Parathyroid adenoma (tissue), 2 donors: Measurements from ENCODE around the gene ST7.

Source experiments
- H2AFZ ChIP-seq: fragments of 300-600 bp; sonication (generic); one replicate; pipeline ENCODE4 v1.7.0; 2017; ENCODE audit warnings: antibody characterized with exemption, mild to moderate bottlenecking
- H3K27ac ChIP-seq: fragments of 300-600 bp; sonication (generic); one replicate; pipeline ENCODE4 v1.7.0; 2017
- H3K27me3 ChIP-seq: fragments of 300-600 bp; sonication (generic); one replicate; pipeline ENCODE4 v1.7.0; 2017; ENCODE audit warnings: low read length; ENCODE audit not compliant: control insufficient read depth, insufficient read depth
- H3K36me3 ChIP-seq: fragments of 300-600 bp; sonication (generic); one replicate; pipeline ENCODE4 v1.7.0; 2017; ENCODE audit warnings: low read length; ENCODE audit not compliant: control insufficient read depth, insufficient read depth
- H3K4me1 ChIP-seq: fragments of 300-600 bp; sonication (generic); one replicate; pipeline ENCODE4 v1.7.0; 2017; ENCODE audit warnings: control low read depth
- H3K4me2 ChIP-seq: fragments of 300-600 bp; sonication (generic); one replicate; pipeline ENCODE4 v1.7.0; 2017; ENCODE audit warnings: low read length
- H3K4me3 ChIP-seq: fragments of 300-600 bp; sonication (generic); one replicate; pipeline ENCODE4 v1.7.0; 2017; ENCODE audit warnings: low read depth, low read length
- H3K79me2 ChIP-seq: fragments of 300-600 bp; sonication (generic); one replicate; pipeline ENCODE4 v1.7.0; 2017; ENCODE audit warnings: control low read depth
- H3K9ac ChIP-seq: fragments of 300-600 bp; sonication (generic); one replicate; pipeline ENCODE4 v1.7.0; 2017; ENCODE audit warnings: mild to moderate bottlenecking
- H3K9me3 ChIP-seq: fragments of 300-600 bp; sonication (generic); one replicate; pipeline ENCODE4 v1.7.0; 2017; ENCODE audit warnings: low read length; ENCODE audit not compliant: control insufficient read depth
- CTCF ChIP-seq: fragments of 300-600 bp; sonication (generic); IDR thresholded peaks from one replicate; pipeline ENCODE4 v1.7.0; 2017; ENCODE audit warnings: antibody characterized with exemption, mild to moderate bottlenecking
- donor health status: primary hyperparathyroidism.

The ST7 gene

GRCh38 chr7:117077658-117078057, 124.4 kb downstream of the ST7 start:
- Histone ChIP-seq H3K27ac (no peak overlapping the region), H3K79me2 (no peaks in the 10 kb centered on the region)
- no peak for TF ChIP-seq CTCF

GRCh38 chr7:117082647-117083046, 129.3 kb downstream of the ST7 start:
- H3K9ac ChIP-seq, result no peak overlapping the region
- H3K27me3 ChIP-seq, result no peaks in the 10 kb centered on the region
- H3K4me3 ChIP-seq, result no peak overlapping the region
- H2AFZ ChIP-seq, result no peak overlapping the region
- H3K27ac ChIP-seq, result no peak overlapping the region
- no peaks in the 10 kb centered on the region for H3K36me3 ChIP-seq
- no peaks in the 10 kb centered on the region for H3K9me3 ChIP-seq
- TF ChIP-seq CTCF, result no peak
- no peaks in the 10 kb centered on the region for H3K79me2 ChIP-seq
- H3K4me1 ChIP-seq, result no peaks in the 10 kb centered on the region
- no peak overlapping the region for H3K4me2 ChIP-seq

More at GRCh38 chr7:117077658-117078057, 124.4 kb downstream of the ST7 start:
- Histone ChIP-seq H3K4me2 (no peak overlapping the region), H2AFZ (no peak overlapping the region), H3K4me1 (no peaks in the 10 kb centered on the region), H3K4me3 (no peak overlapping the region), H3K36me3 (no peaks in the 10 kb centered on the region), H3K9ac (no peak overlapping the region), H3K9me3 (no peaks in the 10 kb centered on the region), H3K27me3 (no peaks in the 10 kb centered on the region)

GRCh38 chr7:117083648-117084047, 130.3 kb downstream of the ST7 start:
- no peak overlapping the region for H2AFZ ChIP-seq
- H3K36me3 ChIP-seq, result no peaks in the 10 kb centered on the region
- no peak overlapping the region for H3K4me3 ChIP-seq
- H3K4me1 ChIP-seq, result no peaks in the 10 kb centered on the region
- no peak overlapping the region for H3K4me2 ChIP-seq
- H3K9me3 ChIP-seq, result no peaks in the 10 kb centered on the region
- no peak overlapping the region for H3K9ac ChIP-seq
- TF ChIP-seq CTCF, result no peak
- no peak overlapping the region for H3K27ac ChIP-seq
- H3K79me2 ChIP-seq, result no peaks in the 10 kb centered on the region
- H3K27me3 ChIP-seq, result no peaks in the 10 kb centered on the region

- no peak overlapping the region for H3K9ac ChIP-seq
- no peaks in the 10 kb centered on the region for H3K4me1 ChIP-seq
- no peak overlapping the region for H3K4me2 ChIP-seq
Measured at GRCh38 chr7:117084286-117084685, 131.0 kb downstream of the ST7 start.

More at GRCh38 chr7:117084286-117084685, 131.0 kb downstream of the ST7 start:
- Histone ChIP-seq H3K4me3 (no peak overlapping the region), H3K27me3 (no peaks in the 10 kb centered on the region), H3K9me3 (no peaks in the 10 kb centered on the region), H2AFZ (no peak overlapping the region), H3K36me3 (no peaks in the 10 kb centered on the region), H3K27ac (no peak overlapping the region), H3K79me2 (no peaks in the 10 kb centered on the region)
- no peak for TF ChIP-seq CTCF
